Activated CD4-positive, alpha-beta memory T cell treated with anti-CD3 and anti-CD28 coated beads for 36 hours (primary cell): ENCODE measurements around the gene PSMD10. TPM values are rescaled to one million over a fixed set of nuclear protein-coding genes. Genes with fewer than 3 reads are reported as not detected.

Experiments
- CTCF ChIA-PET: fragments of 350-600 bp; sonication (Branson Sonifier 250); formaldehyde crosslinking; loops from one replicate; lab custom pipeline; 2021; ENCODE audit warnings: antibody characterized with exemption, inconsistent platforms; lab: Charles Lee
- POLR2A ChIA-PET: fragments of 350-600 bp; sonication (Branson Sonifier 250); formaldehyde crosslinking; loops from one replicate; lab custom pipeline; 2021; ENCODE audit warnings: antibody characterized with exemption; lab: Charles Lee
- DNase-seq: peaks from one replicate; pipeline ENCODE4 v3.0.0-alpha.2; 2020
- H3K27ac Mint-ChIP-seq: one replicate; pipeline ENCODE4 v1.8.0; 2021; ENCODE audit warnings: mixed read lengths
- H3K27me3 Mint-ChIP-seq: one replicate; pipeline ENCODE4 v1.8.0; 2021; ENCODE audit warnings: mixed read lengths
- H3K36me3 Mint-ChIP-seq: one replicate; pipeline ENCODE4 v1.8.0; 2021; ENCODE audit warnings: mixed read lengths
- H3K4me1 Mint-ChIP-seq: one replicate; pipeline ENCODE4 v1.8.0; 2021; ENCODE audit warnings: low read depth, mixed read lengths
- H3K4me3 Mint-ChIP-seq: one replicate; pipeline ENCODE4 v1.8.0; 2021; ENCODE audit warnings: mild to moderate bottlenecking, mixed read lengths
- H3K9me3 Mint-ChIP-seq: one replicate; pipeline ENCODE4 v1.8.0; 2021; ENCODE audit warnings: mixed read lengths
- intact Hi-C: fragments of 100-400 bp; cut with micrococcal nuclease; formaldehyde crosslinking; loops from one replicate; pipeline ENCODE4 v1.15.1; 2023
- total RNA-seq, 2 experiments: library from RNA; stranded (reverse); gene quantifications; one replicate each; pipeline ENCODE4 v1.2.3, GENCODE V29; 2021

PSMD10 gene
- 10 to 100 TPM; 52.6 to 63.5 TPM for total RNA-seq

- Mint-ChIP-seq H3K36me3 (peaks cover 4% of the 10 kb centered on the region), H3K4me3 (no peak within 1 kb of the TSS), H3K9me3 (no peaks in the 10 kb centered on the region), H3K27ac (no peak within 1 kb of the TSS), H3K4me1 (peaks cover 9% of the 10 kb centered on the region), H3K27me3 (no peaks in the 10 kb centered on the region)
- DNase-seq: peak; percentile 94
- ChIA-PET POLR2A (interaction anchor here (1.2 to 2.0 kb wide), 3 partner anchors 11 to 463 kb away, joined by 3 to 9 read pairs (median 6); partner anchors contain the start of genes MID2 and PRPS1), CTCF (interaction anchor here (0.7 to 1.3 kb wide), 3 partner anchors 19 to 553 kb away, joined by 3 to 5 read pairs (median 3); no protein-coding TSS in a partner anchor)
- intact Hi-C loops: loop anchor here (1.0 to 2.0 kb wide), 4 partner anchors 65 to 973 kb away; partner anchors contain the start of genes PRPS1 and RBM41
Measured at GRCh38 chrX:108091264-108091877, at the start of gene PSMD10, which contains the start of gene ATG4A. TSS of gene PSMD10 (minus strand) at chrX:108091542. CDS start at chrX:108091520, 22 bp downstream. TSS of gene ATG4A (plus strand) at chrX:108091778. CDS start at chrX:108091827, 49 bp downstream.

- Mint-ChIP-seq H3K36me3 (peaks cover 16% of the 10 kb centered on the region), H3K9me3 (no peaks in the 10 kb centered on the region), H3K4me1 (no peaks in the 10 kb centered on the region), H3K27me3 (no peaks in the 10 kb centered on the region), H3K4me3 (no peak overlapping the region), H3K27ac (no peak overlapping the region)
- no peak for DNase-seq
- ChIA-PET POLR2A (no interaction called here), CTCF (interaction anchor here (0.9 to 1.0 kb wide), 2 partner anchors 17 to 137 kb away, joined by 3 read pairs; no protein-coding TSS in a partner anchor)
- intact Hi-C loops: no loop called here
Measured at GRCh38 chrX:108138814-108139702, 47.7 kb upstream of the PSMD10 start.

- ChIA-PET POLR2A (no interaction called here), CTCF (no interaction called here)
- H3K27ac Mint-ChIP-seq: no peak overlapping the region
- H3K36me3 Mint-ChIP-seq: peaks cover 18% of the 10 kb centered on the region
- H3K4me1 Mint-ChIP-seq: no peaks in the 10 kb centered on the region
- no peak for DNase-seq
- no peaks in the 10 kb centered on the region for H3K9me3 Mint-ChIP-seq
- H3K27me3 Mint-ChIP-seq: no peaks in the 10 kb centered on the region
- intact Hi-C loops: no loop called here
- H3K4me3 Mint-ChIP-seq: no peak overlapping the region
Measured at GRCh38 chrX:108134724-108135123, 43.4 kb upstream of the PSMD10 start.

- H3K36me3 Mint-ChIP-seq: peaks cover 14% of the 10 kb centered on the region
Measured at GRCh38 chrX:108132876-108133275, 41.5 kb upstream of the PSMD10 start.

GRCh38 chrX:108132034-108132433 is 40.7 kb upstream of the PSMD10 start:
- peaks cover 12% of the 10 kb centered on the region for H3K36me3 Mint-ChIP-seq
- no peak overlapping the region for H3K27ac Mint-ChIP-seq
- no peaks in the 10 kb centered on the region for H3K4me1 Mint-ChIP-seq
- no peak overlapping the region for H3K4me3 Mint-ChIP-seq
- POLR2A ChIA-PET: no interaction called here
- H3K27me3 Mint-ChIP-seq: no peaks in the 10 kb centered on the region
- CTCF ChIA-PET: no interaction called here
- no peaks in the 10 kb centered on the region for H3K9me3 Mint-ChIP-seq
- DNase-seq: no peak
- intact Hi-C loops: no loop called here

More at GRCh38 chrX:108132876-108133275, 41.5 kb upstream of the PSMD10 start:
- intact Hi-C loops: no loop called here
- POLR2A ChIA-PET: no interaction called here
- Mint-ChIP-seq H3K4me3 (no peak overlapping the region), H3K27me3 (no peaks in the 10 kb centered on the region), H3K4me1 (no peaks in the 10 kb centered on the region), H3K27ac (no peak overlapping the region), H3K9me3 (no peaks in the 10 kb centered on the region)
- CTCF ChIA-PET: no interaction called here
- no peak for DNase-seq

- ChIA-PET POLR2A (no interaction called here), CTCF (interaction anchor here (0.6 kb wide), 1 partner anchor 518 kb away, joined by 3 read pairs; no protein-coding TSS in a partner anchor)
- Mint-ChIP-seq H3K36me3 (peaks cover 15% of the 10 kb centered on the region), H3K4me1 (no peaks in the 10 kb centered on the region), H3K27ac (no peak overlapping the region), H3K9me3 (no peaks in the 10 kb centered on the region), H3K4me3 (no peak overlapping the region), H3K27me3 (no peaks in the 10 kb centered on the region)
- intact Hi-C loops: no loop called here
- no peak for DNase-seq
Measured at GRCh38 chrX:108131471-108131870, 40.1 kb upstream of the PSMD10 start.

- H3K9me3 Mint-ChIP-seq: no peaks in the 10 kb centered on the region
- H3K27me3 Mint-ChIP-seq: no peaks in the 10 kb centered on the region
- POLR2A ChIA-PET: no interaction called here
- no peaks in the 10 kb centered on the region for H3K4me1 Mint-ChIP-seq
- no peak for DNase-seq
- peaks cover 17% of the 10 kb centered on the region for H3K36me3 Mint-ChIP-seq
- H3K27ac Mint-ChIP-seq: no peak overlapping the region
- CTCF ChIA-PET: no interaction called here
- H3K4me3 Mint-ChIP-seq: no peak overlapping the region
- intact Hi-C loops: no loop called here
Measured at GRCh38 chrX:108130889-108131288, 39.5 kb upstream of the PSMD10 start.

- H3K36me3 Mint-ChIP-seq: peaks cover 14% of the 10 kb centered on the region
- no peaks in the 10 kb centered on the region for H3K4me1 Mint-ChIP-seq
- H3K27ac Mint-ChIP-seq: no peak overlapping the region
- H3K27me3 Mint-ChIP-seq: no peaks in the 10 kb centered on the region
- no peak for DNase-seq
- no peaks in the 10 kb centered on the region for H3K9me3 Mint-ChIP-seq
- CTCF ChIA-PET: no interaction called here
- POLR2A ChIA-PET: no interaction called here
- no peak overlapping the region for H3K4me3 Mint-ChIP-seq
- intact Hi-C loops: no loop called here
Measured at GRCh38 chrX:108127152-108127551, 35.8 kb upstream of the PSMD10 start.

GRCh38 chrX:108126661-108127060 is 35.3 kb upstream of the PSMD10 start:
- H3K4me3 Mint-ChIP-seq: no peak overlapping the region
- H3K27me3 Mint-ChIP-seq: no peaks in the 10 kb centered on the region
- POLR2A ChIA-PET: no interaction called here
- no peak overlapping the region for H3K27ac Mint-ChIP-seq
- intact Hi-C loops: no loop called here
- H3K4me1 Mint-ChIP-seq: no peaks in the 10 kb centered on the region
- H3K36me3 Mint-ChIP-seq: peaks cover 12% of the 10 kb centered on the region
- H3K9me3 Mint-ChIP-seq: no peaks in the 10 kb centered on the region
- no peak for DNase-seq
- CTCF ChIA-PET: no interaction called here

- no peak for DNase-seq
- intact Hi-C loops: no loop called here
- POLR2A ChIA-PET: no interaction called here
- H3K4me3 Mint-ChIP-seq: no peak overlapping the region
- no peak overlapping the region for H3K27ac Mint-ChIP-seq
- CTCF ChIA-PET: no interaction called here
- H3K36me3 Mint-ChIP-seq: peaks cover 6% of the 10 kb centered on the region
- no peaks in the 10 kb centered on the region for H3K9me3 Mint-ChIP-seq
- H3K4me1 Mint-ChIP-seq: no peaks in the 10 kb centered on the region
- no peaks in the 10 kb centered on the region for H3K27me3 Mint-ChIP-seq
Measured at GRCh38 chrX:108123591-108124366, 32.4 kb upstream of the PSMD10 start.

- no peaks in the 10 kb centered on the region for H3K9me3 Mint-ChIP-seq
- no peak overlapping the region for H3K27ac Mint-ChIP-seq
- DNase-seq: no peak
- H3K4me3 Mint-ChIP-seq: no peak overlapping the region
- H3K4me1 Mint-ChIP-seq: no peaks in the 10 kb centered on the region
- no peaks in the 10 kb centered on the region for H3K27me3 Mint-ChIP-seq
- CTCF ChIA-PET: interaction anchor here (0.7 kb wide), 1 partner anchor 17 kb away, joined by 3 read pairs; no protein-coding TSS in a partner anchor
- POLR2A ChIA-PET: no interaction called here
- intact Hi-C loops: no loop called here
- peaks cover 4% of the 10 kb centered on the region for H3K36me3 Mint-ChIP-seq
Measured at GRCh38 chrX:108122748-108123147, 31.4 kb upstream of the PSMD10 start.
